Glutamatergic neuron (in vitro differentiated cells): ENCODE results near the gene KIF13A. TPM values are rescaled to one million over a fixed set of nuclear protein-coding genes. Genes with fewer than 3 reads are reported as not detected.
"Not testable (repeated sequence)": the region's sequence is repeated elsewhere in the genome, so short reads cannot be mapped to it uniquely, and the experiment has no call there.

Experiments used
- DNase-seq: peaks from one replicate; pipeline ENCODE4 v3.0.0; 2022
- H3K27ac Mint-ChIP-seq: one replicate; pipeline ENCODE4 v1.8.0; 2020; ENCODE audit warnings: mild to moderate bottlenecking, mixed read lengths, inconsistent platforms; ENCODE audit not compliant: unreplicated experiment
- H3K27me3 Mint-ChIP-seq: one replicate; pipeline ENCODE4 v1.8.0; 2020; ENCODE audit warnings: mild to moderate bottlenecking, moderate library complexity, mixed read lengths, inconsistent platforms; ENCODE audit not compliant: unreplicated experiment
- H3K36me3 Mint-ChIP-seq: one replicate; pipeline ENCODE4 v1.8.0; 2020; ENCODE audit warnings: mild to moderate bottlenecking, mixed read lengths, inconsistent platforms; ENCODE audit not compliant: unreplicated experiment
- H3K4me1 Mint-ChIP-seq: one replicate; pipeline ENCODE4 v1.8.0; 2020; ENCODE audit warnings: mild to moderate bottlenecking, low read depth, mixed read lengths, inconsistent platforms; ENCODE audit not compliant: unreplicated experiment
- H3K4me3 Mint-ChIP-seq: one replicate; pipeline ENCODE4 v1.8.0; 2020; ENCODE audit warnings: mild to moderate bottlenecking, mixed read lengths, inconsistent platforms; ENCODE audit not compliant: unreplicated experiment
- H3K9me3 Mint-ChIP-seq: one replicate; pipeline ENCODE4 v1.8.0; 2020; ENCODE audit warnings: mild to moderate bottlenecking, moderate library complexity, mixed read lengths, inconsistent platforms; ENCODE audit not compliant: unreplicated experiment
- CTCF ChIP-seq: fragments of 200-600 bp; sonication (generic); IDR thresholded peaks from one replicate; pipeline ENCODE4 v1.5.0; 2021; ENCODE audit not compliant: partially characterized antibody, unreplicated experiment
- total RNA-seq: library from RNA; stranded (reverse); fragmentation: NEBNext Ultra II Directional; extraction: Animal tissue kit (Norgen Biotek cat#: 25700); gene quantifications from one replicate; pipeline ENCODE4 v1.2.1, GENCODE V29; 2021; ENCODE audit not compliant: unreplicated experiment

Gene KIF13A
- total RNA-seq, 1 donor from 2014 or later: 26.7 TPM

GRCh38 chr6:18016698-18017097 is 29.3 kb upstream of the KIF13A start:
- no peaks in the 10 kb centered on the region for H3K9me3 Mint-ChIP-seq
- H3K27ac Mint-ChIP-seq: no peak overlapping the region
- no peak for DNase-seq

DNA sequence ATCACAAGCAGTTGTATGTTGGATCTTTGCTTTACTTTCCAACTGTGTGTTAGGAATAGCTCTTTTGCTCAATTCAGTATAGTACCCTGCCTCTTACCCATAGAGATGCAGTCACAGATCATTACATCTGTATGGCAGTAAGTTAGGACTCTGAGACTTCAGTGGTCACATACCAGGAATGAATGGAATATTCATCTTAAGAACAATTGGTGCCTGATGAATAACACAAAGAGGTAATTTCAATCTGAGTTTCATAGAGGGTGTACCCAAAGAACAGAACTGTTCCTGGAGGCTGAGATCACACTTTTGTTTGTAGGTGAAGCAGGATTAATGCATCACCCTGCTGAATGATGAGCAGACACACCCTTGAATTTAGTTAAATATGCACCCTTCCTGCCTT is 28.7 kb upstream of the KIF13A start:
- Mint-ChIP-seq H3K9me3 (no peaks in the 10 kb centered on the region), H3K27me3 (no peaks in the 10 kb centered on the region), H3K4me1 (no peaks in the 10 kb centered on the region), H3K4me3 (no peak overlapping the region), H3K36me3 (no peaks in the 10 kb centered on the region), H3K27ac (no peak overlapping the region)
- no peak for TF ChIP-seq CTCF
- no peak for DNase-seq

More at GRCh38 chr6:18016698-18017097, 29.3 kb upstream of the KIF13A start:
- Mint-ChIP-seq H3K4me1 (no peaks in the 10 kb centered on the region), H3K4me3 (no peak overlapping the region), H3K36me3 (no peaks in the 10 kb centered on the region), H3K27me3 (no peaks in the 10 kb centered on the region)
- no peak for TF ChIP-seq CTCF

DNA sequence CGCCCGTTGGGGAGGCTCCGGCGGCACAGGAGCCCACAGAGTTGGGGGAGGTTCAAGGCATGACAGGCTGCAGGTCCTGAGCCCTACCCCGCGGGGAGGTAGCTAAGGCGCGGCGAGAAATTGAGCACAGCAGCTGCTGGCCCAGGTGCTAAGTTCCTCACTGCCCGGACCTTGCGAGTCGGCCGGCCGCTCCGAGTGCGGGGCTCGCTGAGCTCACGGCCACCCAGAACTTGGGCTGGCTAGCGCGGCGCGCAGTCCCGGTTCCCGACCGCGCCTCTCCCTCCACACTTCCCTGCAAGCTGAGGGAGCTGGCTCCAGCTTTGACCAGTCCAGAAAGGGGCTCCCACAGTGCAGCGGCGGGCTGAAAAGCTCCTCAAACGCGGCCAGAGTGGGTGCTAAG is 23.9 kb upstream of the KIF13A start:
- H3K4me3 Mint-ChIP-seq: no peak overlapping the region
- no peak overlapping the region for H3K27ac Mint-ChIP-seq
- H3K27me3 Mint-ChIP-seq: no peaks in the 10 kb centered on the region
- no peaks in the 10 kb centered on the region for H3K4me1 Mint-ChIP-seq
- no peaks in the 10 kb centered on the region for H3K9me3 Mint-ChIP-seq
- H3K36me3 Mint-ChIP-seq: no peaks in the 10 kb centered on the region
- DNase-seq: no peak
- no peak for TF ChIP-seq CTCF

DNA sequence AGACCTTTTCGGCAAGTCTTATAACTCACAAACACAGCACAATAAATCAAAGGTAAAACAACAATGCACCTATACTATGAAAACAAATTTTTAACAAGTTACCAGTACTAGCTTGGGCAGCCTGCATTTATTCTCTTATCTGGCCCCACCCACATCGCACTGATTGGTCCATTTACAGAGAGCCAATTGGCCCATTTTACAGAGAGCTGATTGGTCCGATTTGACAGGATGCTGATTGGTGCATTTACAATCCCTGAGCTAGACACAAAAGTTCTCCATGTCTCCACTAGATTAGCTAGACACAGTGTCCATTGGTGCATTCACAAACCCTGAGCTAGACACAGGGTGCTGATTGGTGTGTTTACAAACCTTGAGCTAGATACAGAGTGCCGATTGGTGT is 23.1 kb upstream of the KIF13A start:
- H3K27ac Mint-ChIP-seq, H3K9me3 Mint-ChIP-seq, H3K4me3 Mint-ChIP-seq, H3K27me3 Mint-ChIP-seq, H3K4me1 Mint-ChIP-seq, DNase-seq, H3K36me3 Mint-ChIP-seq: not testable (repeated sequence)

GRCh38 chr6:18004256-18004985 is 17.0 kb upstream of the KIF13A start:
- Mint-ChIP-seq H3K4me3 (no peak overlapping the region), H3K9me3 (peaks cover 1% of the 10 kb centered on the region), H3K27ac (no peak overlapping the region)

More at GRCh38 chr6:18004256-18004985, 17.0 kb upstream of the KIF13A start:
- no peak for TF ChIP-seq CTCF
- no peaks in the 10 kb centered on the region for H3K36me3 Mint-ChIP-seq
- no peaks in the 10 kb centered on the region for H3K27me3 Mint-ChIP-seq
- DNase-seq: no peak
- H3K4me1 Mint-ChIP-seq: peaks cover 3% of the 10 kb centered on the region
